DMS53 (cell line): ENCODE measurements around the gene OBP2B.
"Not testable (repeated sequence)": the region's sequence is repeated elsewhere in the genome, so short reads cannot be mapped to it uniquely, and the experiment has no call there.

Source experiments
- DNase-seq: peaks from one replicate; lab custom pipeline; 2025; lab: John Stamatoyannopoulos, UW

OBP2B gene

DNA sequence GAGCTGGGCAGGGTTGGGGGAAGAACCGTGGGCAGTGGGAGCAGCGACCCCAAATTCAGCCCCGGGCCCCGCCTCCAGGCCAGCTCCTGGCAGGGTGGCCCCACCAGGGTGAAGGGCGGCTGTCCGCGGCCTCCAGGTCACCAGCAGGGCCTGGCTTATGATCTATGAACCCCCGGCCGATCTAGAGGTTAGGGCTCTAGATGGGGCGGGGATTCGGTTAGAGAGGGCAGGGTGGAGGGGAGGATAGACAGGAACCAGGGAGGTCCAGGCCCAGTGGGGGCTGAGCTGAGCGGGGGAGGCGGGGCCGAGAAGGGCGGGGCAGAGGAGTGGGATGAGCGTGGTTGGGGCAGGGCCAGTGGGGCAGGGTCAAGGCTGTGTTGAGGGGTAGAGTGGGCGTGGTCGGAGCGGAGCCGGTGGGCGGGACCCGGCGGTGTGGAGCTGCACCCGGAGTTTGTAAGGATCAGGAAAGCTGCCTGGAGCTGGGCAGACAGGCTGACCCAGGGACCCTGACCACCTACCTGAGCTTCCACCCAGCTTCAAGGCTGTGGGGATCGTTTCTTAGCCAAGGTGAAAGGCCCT, 29.3 kb upstream of the OBP2B start:
- no peak for DNase-seq

DNA sequence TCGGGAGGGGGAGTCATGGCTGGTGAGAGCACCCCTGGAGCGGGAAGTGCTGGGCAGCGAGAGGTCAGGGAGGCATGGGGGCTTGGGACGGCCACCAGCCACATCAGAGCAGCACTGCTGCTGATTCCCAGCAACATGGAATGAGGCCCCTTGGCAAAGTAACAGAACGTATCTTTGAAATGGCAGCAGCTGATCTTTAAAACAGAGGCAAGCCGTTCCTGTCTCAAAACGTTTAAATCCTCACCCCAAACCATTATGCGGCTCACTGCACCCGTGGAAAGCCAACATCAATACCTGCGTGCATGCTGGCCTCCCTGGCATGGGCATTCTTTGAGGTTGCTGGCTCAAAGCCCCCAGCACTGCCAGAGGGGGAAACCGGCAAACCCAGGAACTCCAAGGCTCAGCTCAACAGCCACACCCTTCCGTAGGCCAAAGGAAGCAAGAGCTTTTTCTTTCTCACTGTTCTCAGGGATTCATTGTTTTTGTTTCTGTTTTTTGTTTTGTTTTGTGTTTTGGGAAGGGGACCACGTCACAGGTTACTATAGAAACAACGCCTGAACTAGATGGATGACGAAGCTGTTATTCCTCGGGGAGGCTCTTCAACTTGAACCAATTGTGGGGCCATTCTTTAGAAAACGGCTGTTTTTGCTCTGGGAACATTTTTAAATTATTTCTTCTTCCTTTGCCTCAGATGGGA, 28.1 kb upstream of the OBP2B start:
- peak; percentile 24 for DNase-seq

DNA sequence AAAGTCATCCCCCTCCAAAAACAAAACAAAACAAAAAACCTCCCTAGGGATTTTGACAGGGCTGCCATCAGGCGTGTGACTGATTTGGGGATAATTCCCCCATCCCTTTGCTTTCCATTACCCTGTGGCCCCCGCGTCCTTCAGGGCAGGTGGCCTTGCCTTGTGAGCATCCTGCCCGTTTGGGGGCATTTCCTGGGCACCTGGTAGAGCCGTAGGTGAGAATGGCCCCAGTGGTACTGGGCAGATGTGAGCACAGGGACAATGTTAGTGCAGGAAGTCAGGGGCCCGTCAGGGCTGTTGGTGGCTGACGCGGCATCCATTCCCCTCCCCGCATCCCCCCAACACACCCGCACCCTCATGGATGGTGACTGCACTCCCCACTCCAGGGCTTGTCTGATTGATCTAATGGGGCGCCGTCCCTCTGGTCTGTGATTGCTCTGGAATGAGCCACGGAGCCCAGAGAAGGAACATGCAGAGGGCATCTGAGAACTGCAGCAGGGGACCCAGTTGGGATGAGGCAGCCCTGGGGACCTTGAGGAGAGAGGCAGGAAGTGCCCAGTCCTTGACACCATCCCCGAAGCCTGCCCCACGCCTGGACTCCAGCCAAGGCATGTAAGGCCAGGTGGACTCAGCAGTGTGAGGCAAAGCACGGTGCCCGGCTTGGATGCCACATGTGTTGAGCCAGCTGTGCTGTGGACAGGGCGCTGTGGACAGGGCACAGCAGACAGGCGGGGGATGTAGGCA, 27.4 kb upstream of the OBP2B start:
- DNase-seq, result peak; percentile 62

DNA sequence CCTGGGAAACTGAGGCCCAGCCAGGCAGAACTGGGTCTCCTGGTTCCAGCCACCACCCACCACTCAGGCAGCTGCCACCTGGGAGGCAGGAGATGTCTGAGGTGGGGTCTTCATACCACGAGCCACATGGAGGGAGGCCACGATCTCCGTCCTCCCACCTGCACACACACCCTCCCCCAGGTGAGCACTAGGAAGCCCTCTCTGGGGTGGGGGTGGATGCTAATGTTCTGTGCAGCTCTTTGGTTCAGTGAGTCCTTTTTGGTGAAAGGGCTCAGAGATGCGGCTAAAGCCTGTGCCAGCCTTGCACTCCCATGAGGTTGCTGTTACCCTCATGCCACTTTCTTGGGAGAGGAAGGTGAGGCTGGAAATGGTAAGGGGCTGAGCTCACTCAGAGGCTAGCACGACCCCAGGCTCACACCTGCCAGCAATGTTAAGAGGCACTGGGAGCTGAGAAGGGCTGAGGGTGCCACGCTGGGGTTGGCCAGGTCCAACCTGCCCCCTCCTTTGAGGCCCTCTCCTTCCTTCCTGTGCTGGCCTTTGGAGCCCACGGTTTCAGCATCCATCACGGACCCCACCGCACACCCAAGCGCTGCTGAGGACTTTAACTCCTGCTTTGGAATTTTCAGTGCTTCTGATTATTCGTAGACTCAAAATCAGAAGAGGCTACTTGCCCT, 26.6 kb upstream of the OBP2B start:
- no peak for DNase-seq

DNA sequence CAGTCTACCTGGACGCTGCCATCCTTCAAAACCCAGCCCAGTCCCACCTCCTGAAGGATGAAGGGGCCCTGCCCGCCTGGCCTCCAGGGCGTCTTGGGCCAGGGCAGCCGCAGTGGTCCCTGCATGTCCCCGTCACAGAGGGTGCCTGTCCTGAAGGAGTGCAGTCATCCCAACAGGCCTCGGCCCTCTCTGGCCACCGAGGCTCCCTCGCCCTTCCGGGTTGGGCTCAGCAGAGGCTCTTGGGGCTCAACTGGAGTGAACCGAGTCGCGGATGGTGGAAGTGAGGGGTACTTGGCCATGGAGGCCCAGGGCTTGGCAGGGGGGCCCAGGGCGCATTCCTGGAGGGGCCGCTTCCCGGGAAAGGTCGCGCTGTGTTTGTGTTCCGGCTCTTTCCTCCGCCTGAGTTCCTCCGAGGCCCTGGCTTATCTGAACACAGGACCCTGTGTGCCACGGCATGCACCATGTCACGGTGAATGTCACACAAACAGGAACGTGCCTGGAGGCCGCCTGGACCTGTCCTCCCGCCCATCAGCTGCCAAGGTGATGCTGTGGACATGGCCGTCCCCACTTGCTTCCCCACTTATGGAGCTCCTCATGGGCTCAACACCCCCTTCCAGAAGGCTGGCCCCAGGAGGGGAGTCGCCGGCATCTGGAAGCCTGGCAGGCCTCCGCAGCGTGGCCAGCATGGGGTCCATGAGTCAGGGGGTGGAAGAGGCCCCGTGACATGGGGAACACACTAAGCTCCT, 25.7 kb upstream of the OBP2B start:
- DNase-seq, result no peak

DNA sequence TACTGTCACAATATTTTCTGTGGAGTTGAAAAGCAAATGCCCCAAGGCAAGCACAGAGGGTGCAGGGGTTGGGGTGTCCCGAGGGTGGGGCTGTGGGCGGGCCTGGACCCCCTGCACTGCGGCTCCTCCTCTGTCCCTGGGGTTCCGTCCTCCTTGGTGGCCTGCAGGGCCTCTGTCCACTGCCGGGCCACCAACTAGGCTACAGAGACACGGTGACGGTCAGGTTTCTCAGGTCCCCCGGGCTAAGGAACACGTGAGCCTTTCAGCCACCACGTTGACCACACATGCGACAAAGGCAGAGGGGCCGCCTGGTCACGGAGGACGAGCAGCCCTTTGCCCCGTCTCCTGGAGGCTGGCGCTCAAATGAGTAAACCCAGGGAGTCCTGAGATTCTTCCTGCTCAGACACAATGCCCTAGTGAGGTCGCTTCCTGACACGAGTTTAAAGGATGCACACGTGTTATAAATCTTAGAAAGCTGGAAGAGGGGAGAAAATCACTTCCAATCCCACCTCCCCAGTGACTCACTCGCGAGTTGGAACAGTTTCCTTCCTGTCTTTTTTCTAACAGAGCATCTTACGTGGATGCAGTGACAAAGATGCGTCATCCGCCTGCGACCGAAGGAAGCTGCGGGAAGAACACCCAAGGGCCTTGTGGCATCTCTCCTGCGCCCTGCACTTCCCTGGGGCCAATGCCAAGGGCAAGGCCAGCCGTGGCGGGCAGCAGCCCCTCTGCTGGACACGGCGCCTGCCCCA, 24.8 kb upstream of the OBP2B start:
- DNase-seq, result no peak

DNA sequence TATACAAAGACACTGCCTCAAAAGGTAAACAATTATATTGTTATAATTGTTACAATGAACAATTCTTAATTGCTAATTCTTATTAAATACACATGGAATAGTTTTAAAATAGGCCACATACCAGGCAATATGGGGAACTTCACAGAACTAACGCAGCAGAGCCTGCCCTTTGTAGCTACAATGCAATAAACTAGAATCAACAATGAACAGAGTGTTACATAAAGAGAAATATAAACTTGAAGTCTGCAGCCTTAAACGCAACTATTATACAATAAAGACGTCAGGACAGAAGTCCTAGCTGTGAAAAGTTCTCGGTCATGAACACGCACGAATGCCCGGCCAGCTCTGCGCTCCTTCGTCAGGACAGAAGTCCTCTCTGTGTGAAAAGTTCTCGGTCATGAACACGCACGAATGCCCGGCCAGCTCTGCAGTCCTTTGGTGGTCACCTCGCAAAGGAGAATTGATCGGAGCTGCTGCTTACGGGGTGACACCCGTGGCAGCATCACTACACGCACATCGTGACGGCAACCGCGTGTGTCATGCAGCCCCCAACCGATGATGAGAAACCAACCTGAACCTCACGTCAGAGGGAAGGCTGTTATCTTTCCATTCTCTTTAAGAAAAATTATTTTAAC, 23.0 kb upstream of the OBP2B start:
- not testable (repeated sequence) for DNase-seq

DNA sequence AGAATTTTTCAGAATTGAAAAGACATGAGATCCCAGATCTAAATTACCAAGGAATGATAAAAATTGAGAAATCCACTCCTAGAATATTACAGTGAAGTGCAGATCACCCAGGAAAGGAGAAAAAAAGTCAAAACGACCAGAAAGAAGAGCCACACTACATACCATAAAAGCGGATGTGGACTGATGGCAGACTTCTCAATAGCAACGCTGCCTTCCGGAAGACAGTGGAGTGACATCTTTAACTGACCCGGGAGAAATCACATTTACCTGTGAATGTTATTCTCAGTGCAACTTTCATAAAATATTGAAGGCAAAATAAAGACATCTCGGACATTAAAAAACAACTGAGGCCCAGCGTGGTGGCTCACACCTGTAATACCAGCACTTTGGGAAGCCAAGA, 21.5 kb upstream of the OBP2B start:
- DNase-seq, result not testable (repeated sequence)

DNA sequence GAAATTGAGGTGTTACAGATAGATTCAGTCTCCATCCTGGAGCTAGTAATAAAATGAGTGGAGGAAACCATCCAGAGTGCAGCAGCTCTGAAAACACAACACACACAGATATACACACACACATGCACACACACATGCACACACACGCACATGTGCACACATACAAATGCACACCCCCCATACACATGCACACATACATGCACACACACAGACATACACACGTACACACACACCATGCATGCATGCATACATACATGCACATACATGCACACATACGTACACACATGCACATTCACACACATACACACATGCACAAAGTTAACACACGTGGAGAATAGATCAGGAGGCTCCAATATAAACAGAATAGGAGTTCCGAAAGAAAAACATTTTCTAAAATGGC, 21.0 kb upstream of the OBP2B start:
- DNase-seq, result no peak

DNA sequence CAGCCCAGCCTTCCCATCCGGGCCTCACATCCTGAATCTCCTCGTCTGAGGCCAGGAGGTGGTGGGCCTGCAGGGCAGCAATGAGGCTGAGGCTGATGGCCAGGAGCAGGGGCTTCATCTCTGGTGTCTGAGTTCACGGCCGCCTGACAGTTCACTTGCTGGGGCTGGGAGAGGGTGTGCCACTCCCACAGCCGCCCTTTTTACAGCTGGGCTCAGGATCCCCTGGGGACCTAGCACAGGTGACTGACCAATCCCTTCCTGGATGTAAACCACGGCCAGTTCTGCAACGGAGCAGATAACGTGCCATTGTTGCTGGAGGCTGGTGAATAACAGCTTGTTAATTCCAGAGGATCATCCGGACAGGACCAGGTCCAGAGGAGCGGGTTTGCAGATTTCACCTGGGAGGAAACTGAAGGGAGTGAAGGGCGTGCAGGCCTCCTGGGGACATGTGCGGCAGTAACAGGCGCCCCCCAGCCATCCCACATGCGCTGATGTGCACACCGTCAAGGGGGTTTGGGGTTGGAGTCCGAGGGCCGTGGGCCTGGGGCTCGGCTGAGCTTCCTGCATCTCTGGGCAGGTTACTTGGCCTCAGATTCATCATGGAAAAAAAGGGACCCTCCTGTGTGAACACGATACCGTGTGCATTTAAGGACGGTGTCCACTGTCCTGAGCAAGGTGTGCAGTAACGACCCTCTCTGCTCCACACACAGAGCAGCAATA, 19.6 kb upstream of the OBP2B start:
- DNase-seq, result not testable (repeated sequence)

DNA sequence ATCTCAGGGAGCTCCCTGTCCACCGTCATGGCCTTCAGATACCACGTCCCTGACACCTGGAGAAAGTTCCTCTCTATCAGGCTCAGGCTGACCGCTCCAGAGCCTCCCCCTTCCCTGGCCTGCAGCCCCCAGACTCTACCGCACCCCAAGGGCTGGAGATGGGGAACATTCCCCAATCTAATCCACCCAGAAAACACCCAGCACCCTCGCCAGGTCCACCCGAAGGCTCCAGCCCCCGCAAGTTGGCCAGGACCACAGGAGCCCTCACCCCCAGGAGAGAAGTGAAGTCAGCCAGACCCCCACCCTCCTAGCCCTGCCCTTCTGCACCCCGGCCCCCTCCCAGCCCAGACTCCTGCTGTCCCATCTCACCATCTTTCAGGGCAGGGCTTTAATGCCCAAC, 18.9 kb upstream of the OBP2B start:
- not testable (repeated sequence) for DNase-seq

DNA sequence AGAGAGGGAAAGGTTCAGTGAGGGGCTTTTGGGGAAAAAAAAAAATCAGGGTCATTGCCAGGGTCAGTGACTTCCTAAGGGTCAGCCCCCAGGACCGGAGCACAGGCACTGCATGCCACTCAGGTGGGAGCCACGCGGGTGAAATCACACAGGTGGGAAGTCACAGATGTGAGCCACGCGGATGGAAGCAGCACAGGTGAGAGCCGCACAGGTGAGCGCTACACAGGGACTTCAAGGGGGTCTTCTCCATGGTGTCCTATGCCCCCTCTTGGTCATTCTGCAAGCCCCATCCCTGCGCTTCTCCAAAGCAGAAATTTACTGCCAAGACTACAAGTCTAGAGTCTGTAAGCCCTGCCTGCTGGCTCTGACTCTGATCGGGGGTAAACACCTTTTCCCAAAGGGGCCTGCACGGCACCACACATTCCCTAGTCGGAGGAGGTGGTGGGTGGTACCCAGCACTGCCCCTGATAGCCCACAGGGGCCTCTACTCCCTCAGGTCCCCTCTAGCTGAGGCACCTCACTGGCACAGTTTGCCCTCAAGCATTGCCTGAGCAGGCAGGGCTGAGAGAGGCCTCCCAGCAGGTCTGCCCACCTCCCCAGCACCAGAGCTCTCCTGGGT, 18.3 kb upstream of the OBP2B start:
- DNase-seq, result no peak

DNA sequence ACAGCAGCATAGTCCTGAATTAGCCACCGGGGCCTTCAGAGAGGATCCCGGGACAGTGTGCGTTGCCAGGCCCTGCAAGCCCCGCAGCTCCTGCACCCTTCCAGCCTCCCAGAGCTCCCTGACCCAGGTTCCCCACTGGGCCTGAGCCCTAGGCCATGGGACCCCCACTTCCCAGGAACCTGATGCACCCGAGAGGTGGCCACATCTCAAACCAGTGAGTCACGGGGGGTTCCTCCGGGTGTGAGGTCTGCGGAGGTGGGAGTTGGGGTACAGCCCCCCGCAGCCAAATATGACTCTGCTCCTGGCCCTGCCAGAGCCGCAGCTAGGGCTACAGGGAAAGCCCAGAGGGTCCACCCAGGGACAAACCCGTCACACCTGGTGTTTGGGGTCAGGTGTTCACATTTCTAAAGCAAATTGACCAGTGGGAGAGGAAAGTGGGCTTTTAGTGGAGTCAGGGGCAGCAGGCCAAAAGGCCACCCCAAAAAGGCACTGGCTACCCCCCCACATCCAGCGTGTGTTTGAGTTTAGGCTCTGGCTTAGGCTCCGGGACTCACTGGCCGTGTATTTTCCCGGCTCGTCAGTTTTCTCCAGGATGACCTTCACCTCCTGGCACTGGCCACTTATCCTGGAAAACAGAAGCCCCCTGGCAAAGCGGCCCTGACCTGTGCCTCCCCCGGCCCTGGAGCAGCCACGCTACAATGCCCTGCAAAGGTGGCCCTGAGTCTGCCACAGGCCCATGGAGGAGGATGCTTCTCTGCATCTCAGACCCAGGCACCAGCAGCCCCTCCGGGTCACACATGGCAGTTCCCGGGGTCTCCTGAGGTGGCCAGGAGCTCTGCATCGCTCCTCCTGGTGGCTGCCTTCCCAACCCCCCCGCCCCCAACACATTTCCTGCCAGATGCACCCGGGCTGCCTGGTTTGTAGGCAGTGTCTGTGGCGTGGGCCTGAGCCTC, 17.4 kb upstream of the OBP2B start:
- no peak for DNase-seq

DNA sequence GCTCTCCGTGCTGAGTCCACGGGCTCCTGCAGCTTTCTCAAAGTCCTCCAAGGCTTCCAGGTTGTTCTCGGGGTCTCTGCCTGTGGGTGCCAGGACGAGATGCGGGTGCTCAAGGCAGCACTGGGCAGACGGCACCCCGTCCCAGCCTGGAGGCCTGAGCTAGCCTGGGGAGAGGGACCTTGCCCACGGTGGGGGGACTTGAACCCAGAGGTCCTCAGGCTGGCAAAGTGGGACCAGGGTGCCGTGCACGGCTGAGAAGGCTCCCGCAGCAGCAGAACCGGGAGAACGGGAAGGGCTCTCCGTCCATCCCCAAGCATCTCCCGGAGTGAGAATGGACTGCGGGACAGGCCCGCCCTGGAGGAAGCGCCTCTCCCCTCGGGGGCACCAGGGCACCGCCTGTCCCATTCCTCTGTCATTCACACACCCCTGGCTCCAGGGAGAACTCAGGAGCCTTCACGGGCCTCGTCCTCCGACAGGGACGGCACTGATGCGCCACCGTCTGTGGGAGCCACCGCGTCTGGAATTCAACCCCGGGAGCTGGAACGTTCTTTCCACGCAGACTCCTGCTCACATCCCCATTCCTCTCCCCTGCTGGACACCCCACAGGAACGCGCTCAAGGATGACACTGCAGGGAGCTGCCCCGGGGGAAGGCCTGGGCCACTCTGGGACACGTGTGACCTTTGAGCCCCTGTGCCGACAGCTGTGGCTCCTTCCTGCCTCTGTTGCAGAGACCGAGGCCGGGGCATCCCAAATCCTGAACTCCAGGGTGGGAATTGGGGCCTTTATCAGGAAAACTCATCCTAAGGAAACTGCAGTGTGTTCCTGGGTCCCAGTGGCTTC, 16.3 kb upstream of the OBP2B start:
- DNase-seq, result no peak

DNA sequence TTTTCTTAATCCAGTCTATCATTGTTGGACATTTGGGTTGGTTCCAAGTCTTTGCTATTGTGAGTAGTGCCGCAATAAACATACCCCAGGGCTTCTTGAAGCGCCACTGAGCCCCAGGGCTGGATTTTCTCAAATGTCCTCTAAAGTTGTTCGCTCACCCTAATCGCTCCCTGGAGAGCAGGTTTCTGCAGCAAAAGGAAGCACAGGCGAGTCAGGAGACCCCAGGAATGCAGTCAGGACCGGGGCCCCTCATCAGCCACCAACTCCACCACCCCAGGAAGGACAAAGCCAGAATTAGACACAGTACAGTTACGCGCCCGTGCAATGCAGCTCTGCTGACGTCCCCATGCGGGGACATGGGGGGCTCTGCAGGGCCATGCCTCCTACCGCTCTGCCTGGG, 15.7 kb upstream of the OBP2B start:
- DNase-seq, result no peak

DNA sequence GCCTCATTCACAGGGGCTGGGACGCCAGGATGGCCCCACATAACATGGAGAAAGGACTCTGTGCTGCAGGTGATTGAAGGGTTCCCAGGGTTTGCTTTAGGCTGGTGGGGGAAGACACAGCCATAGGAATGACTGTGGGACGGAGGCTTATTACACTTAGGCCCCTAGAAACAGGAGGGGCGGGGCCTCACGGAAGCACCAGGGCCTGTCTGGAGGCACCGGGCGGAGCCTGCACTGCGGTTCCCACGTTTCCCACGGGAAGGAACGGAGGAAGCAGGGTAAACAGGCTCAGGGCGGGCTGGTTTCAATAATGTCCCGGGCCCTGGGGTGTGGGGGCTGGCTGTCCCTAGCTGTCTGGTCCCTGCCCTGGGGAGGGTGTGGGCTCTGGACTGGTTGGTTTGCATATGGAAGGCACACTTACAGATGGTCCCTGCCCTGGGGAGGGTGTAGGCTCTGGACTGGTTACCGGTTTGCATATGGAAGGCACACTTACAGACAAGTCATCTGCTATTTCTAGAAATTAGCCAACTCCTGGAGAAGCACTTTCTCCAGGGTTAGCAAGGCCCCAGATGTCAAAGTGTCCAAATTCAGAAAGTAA, 14.2 kb upstream of the OBP2B start:
- DNase-seq, result not testable (repeated sequence)

DNA sequence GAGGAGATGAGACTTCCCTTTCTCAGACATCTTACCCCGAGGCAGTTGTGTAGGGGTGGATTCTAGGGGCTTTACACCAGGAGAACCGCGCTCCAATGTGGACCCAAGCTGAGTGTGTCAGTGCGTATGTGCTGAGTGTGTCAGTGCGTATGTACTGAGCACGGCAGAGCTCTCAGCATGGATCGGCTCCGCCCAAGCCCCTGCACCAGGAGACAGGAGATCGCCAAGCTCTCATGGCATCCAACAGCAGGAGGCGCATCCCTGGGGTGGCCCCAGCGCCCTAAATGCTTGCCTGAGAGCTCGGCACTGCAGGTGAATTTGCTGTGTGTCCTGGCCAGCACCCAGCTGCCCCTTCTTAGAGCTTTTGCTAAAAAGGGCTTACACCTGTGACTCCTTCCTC, 12.9 kb upstream of the OBP2B start:
- not testable (repeated sequence) for DNase-seq
